Astrocyte of the cerebellum (primary cell): ENCODE results near the gene CDC45.
A peak's percentile ranks its signal among the peaks of the same experiment; 100 is the strongest.

ENCODE experiments used
- DNase-seq: peaks from one replicate; pipeline ENCODE4 v3.0.0-alpha.2; 2011; ENCODE audit warnings: low read depth
- H3K4me3 ChIP-seq: 2 replicates; pipeline ENCODE4 v1.5.1; 2011; ENCODE audit warnings: mild to moderate bottlenecking, low read depth, low read length, moderate library complexity
- in situ Hi-C: cut with HindIII; loops from 2 replicates; pipeline ENCODE4 v1.10.0; 2017; ENCODE audit warnings: low sequenced_read_pairs
- TF ChIP-seq, protein P1 (sequence below): IDR thresholded peaks from 2 replicates; pipeline ENCODE4 v1.5.1; 2012; ENCODE audit warnings: low read length, low read depth, moderate library complexity, mild to moderate bottlenecking; ENCODE audit errors: missing control alignments

The CDC45 gene

DNA sequence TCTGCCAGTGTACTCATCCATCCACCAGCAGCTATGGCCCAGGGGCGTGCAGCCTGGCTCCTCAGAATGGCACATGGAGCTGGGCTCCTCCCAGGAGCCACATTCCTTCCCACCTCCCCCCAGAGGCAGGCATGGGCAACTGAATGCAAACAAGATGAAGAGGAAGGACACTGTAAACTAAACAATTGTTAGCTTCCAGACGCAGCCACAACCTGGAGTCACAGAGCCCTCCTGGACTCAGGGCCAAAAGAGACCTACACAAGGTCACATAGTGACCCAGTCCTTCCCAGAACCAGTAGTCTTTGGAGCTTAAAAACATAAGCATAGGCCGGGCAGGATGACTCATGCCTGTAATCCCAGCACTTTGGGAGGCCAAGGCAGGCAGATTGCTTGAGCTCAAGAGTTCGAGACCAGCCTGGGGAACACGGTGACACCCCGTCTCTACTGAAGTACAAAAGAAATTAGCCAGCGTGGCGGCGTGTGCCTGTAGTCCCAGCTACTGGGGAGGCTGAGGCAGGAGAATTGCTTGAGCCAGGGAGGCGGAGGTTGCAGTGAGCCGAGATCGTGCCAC is 75.2 kb downstream of the CDC45 start:
- TF ChIP-seq, protein P1, sequence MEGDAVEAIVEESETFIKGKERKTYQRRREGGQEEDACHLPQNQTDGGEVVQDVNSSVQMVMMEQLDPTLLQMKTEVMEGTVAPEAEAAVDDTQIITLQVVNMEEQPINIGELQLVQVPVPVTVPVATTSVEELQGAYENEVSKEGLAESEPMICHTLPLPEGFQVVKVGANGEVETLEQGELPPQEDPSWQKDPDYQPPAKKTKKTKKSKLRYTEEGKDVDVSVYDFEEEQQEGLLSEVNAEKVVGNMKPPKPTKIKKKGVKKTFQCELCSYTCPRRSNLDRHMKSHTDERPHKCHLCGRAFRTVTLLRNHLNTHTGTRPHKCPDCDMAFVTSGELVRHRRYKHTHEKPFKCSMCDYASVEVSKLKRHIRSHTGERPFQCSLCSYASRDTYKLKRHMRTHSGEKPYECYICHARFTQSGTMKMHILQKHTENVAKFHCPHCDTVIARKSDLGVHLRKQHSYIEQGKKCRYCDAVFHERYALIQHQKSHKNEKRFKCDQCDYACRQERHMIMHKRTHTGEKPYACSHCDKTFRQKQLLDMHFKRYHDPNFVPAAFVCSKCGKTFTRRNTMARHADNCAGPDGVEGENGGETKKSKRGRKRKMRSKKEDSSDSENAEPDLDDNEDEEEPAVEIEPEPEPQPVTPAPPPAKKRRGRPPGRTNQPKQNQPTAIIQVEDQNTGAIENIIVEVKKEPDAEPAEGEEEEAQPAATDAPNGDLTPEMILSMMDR, result peak; percentile 29
- H3K4me3 ChIP-seq, result no peak overlapping the region
- in situ Hi-C loops, result no loop called here
- no peak for DNase-seq

- TF ChIP-seq, protein P1, result no peak
These were observed 75.9 kb downstream of the CDC45 start for GRCh38 chr22:19555651-19556050.

GRCh38 chr22:19556963-19557545 is 77.3 kb downstream of the CDC45 start:
- in situ Hi-C loops, result no loop called here
- no peak for DNase-seq
- TF ChIP-seq, protein P1, result no peak

More at GRCh38 chr22:19555651-19556050, 75.9 kb downstream of the CDC45 start:
- in situ Hi-C loops, result no loop called here
- no peak for DNase-seq
- H3K4me3 ChIP-seq, result no peak overlapping the region

GRCh38 chr22:19559324-19559811 is 79.6 kb downstream of the CDC45 start:
- H3K4me3 ChIP-seq, result no peak overlapping the region
- in situ Hi-C loops, result no loop called here
- no peak for DNase-seq
- TF ChIP-seq, protein P1, result no peak

More at GRCh38 chr22:19556963-19557545, 77.3 kb downstream of the CDC45 start:
- H3K4me3 ChIP-seq, result no peak overlapping the region

- DNase-seq, result no peak
- in situ Hi-C loops, result no loop called here
- TF ChIP-seq, protein P1, result no peak
- no peak overlapping the region for H3K4me3 ChIP-seq
These were observed 80.2 kb downstream of the CDC45 start for GRCh38 chr22:19559956-19560355.

- in situ Hi-C loops, result no loop called here
- TF ChIP-seq, protein P1, result no peak
- no peak overlapping the region for H3K4me3 ChIP-seq
- DNase-seq, result no peak
These were observed 85.9 kb downstream of the CDC45 start for GRCh38 chr22:19565382-19566278.
